Measurements from ENCODE around the gene LRCH4. TPM values are rescaled to one million over a fixed set of nuclear protein-coding genes. Genes with fewer than 3 reads are reported as not detected.

Gene LRCH4
- total RNA-seq, 1 experiment from 2014 or later = 66.4 TPM

DNA sequence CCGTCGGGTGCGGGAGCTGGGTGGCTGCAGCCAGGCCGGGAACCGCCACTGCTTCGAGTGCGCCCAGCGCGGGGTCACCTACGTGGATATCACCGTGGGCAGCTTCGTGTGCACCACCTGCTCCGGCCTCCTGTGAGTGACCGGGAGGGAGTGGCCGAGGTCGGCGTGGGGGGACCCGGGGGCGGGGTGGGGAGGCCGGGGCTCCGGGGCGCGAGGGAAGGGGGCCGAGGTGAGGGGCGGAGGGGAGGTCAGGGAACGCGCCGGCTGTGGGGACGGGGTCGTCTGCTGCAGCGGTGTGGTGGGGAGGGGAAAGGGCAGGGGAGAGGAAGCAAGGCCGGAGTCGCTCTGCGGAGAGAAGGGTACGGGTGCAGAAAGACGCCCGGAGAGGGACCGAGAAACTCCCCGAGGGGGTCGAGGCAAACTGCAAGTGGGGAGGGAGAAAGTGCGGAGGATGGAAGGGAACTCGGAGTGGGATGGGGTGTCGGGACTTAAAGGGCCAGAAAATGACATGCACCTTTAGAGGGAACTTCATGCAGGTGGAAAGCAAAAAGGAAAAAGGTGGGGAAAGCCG is 46.4 kb downstream of the LRCH4 start:
- no peaks in the 10 kb centered on the region for H3K27me3 ChIP-seq (ENCODE audit: control insufficient read depth, insufficient read depth, low read length)
- H3K4me1 ChIP-seq (ENCODE audit: control insufficient read depth, insufficient read depth, low read length) = peaks cover 26% of the 10 kb centered on the region
- in situ Hi-C loops (cut with HindIII; ENCODE audit: low pct_unique_long_range_greater_than_20kb, low sequenced_read_pairs) (no loop called here), intact Hi-C loops (cut with micrococcal nuclease; ENCODE audit: unreplicated experiment) (no loop called here)
- peak overlapping the region; percentile 37 for H3K27ac ChIP-seq (ENCODE audit: low read length)
- peak overlapping the region; percentile 70 to 71 for H3K4me3 ChIP-seq (ENCODE audit: low read depth in 2 of 2, low read length in 2 of 2)
- DNase-seq (ENCODE audit: low read depth, low spot score) (no peak), ATAC-seq (no peak)
- no peaks in the 10 kb centered on the region for H3K9me3 ChIP-seq (ENCODE audit: control insufficient read depth, insufficient read depth, low read depth, low read length)
- TF ChIP-seq REST (IDR thresholded peaks at IDR 0.05; ENCODE audit: insufficient read depth in 1 of 2, low read depth in 2 of 2, low read length in 1 of 2) = no peak
- TF ChIP-seq POLR2AphosphoS5 (IDR thresholded peaks at IDR 0.05; ENCODE audit: low read depth, low read length) = no peak
- no peak for TF ChIP-seq CTCF (IDR thresholded peaks at IDR 0.05)
- TF ChIP-seq TCF7L2 (IDR thresholded peaks at IDR 0.05; ENCODE audit: low read depth, low read length) = no peak
- 0 out of 2 replicates have a peak, but pooled peaks have one; percentile 38 for TF ChIP-seq SIN3A (IDR thresholded peaks at IDR 0.05; ENCODE audit: borderline replicate concordance, insufficient read depth, low read depth, low read length)
- POLR2A ChIA-PET = interaction anchor here (0.6 to 0.7 kb wide), 4 partner anchors 46 to 254 kb away, joined by 3 to 14 read pairs (median 9); no protein-coding TSS in a partner anchor
- CTCF ChIA-PET = interaction anchor here (0.5 to 0.6 kb wide), 2 partner anchors 62 to 152 kb away, joined by 3 read pairs; no protein-coding TSS in a partner anchor
- no TSS peak for BruUV-seq (replicated peaks)
- no peaks in the 10 kb centered on the region for H3K36me3 ChIP-seq (ENCODE audit: control insufficient read depth, insufficient read depth, low read length)

- ChIA-PET POLR2A (interaction anchor here (0.5 to 0.7 kb wide), 3 partner anchors 18 to 89 kb away, joined by 3 to 10 read pairs (median 3); no protein-coding TSS in a partner anchor), CTCF (interaction anchor here (0.5 to 1.6 kb wide), 2 partner anchors 21 to 153 kb away, joined by 3 to 5 read pairs; no protein-coding TSS in a partner anchor)
- DNase-seq (ENCODE audit: low read depth, low spot score) (peak; percentile 99), ATAC-seq (peak; percentile 99)
- no peak for TF ChIP-seq POLR2AphosphoS5 (IDR thresholded peaks at IDR 0.05; ENCODE audit: low read depth, low read length)
- peak; percentile 98 for TF ChIP-seq TCF7L2 (IDR thresholded peaks at IDR 0.05; ENCODE audit: low read depth, low read length)
- TF ChIP-seq SIN3A (IDR thresholded peaks at IDR 0.05; ENCODE audit: borderline replicate concordance, insufficient read depth, low read depth, low read length) = peak; percentile 100
- no peak for TF ChIP-seq CTCF (IDR thresholded peaks at IDR 0.05)
- TF ChIP-seq REST (IDR thresholded peaks at IDR 0.05; ENCODE audit: insufficient read depth in 1 of 2, low read depth in 2 of 2, low read length in 1 of 2) = no peak
- intact Hi-C loops (cut with micrococcal nuclease; ENCODE audit: unreplicated experiment) (no loop called here), in situ Hi-C loops (cut with HindIII; ENCODE audit: low pct_unique_long_range_greater_than_20kb, low sequenced_read_pairs) (no loop called here)
- Histone ChIP-seq H3K4me1 (ENCODE audit: control insufficient read depth, insufficient read depth, low read length) (peaks cover 20% of the 10 kb centered on the region), H3K27ac (ENCODE audit: low read length) (peak within 1 kb of the TSS; percentile 72), H3K9me3 (ENCODE audit: control insufficient read depth, insufficient read depth, low read depth, low read length) (no peaks in the 10 kb centered on the region), H3K36me3 (ENCODE audit: control insufficient read depth, insufficient read depth, low read length) (no peaks in the 10 kb centered on the region), H3K4me3 (ENCODE audit: low read depth in 2 of 2, low read length in 2 of 2) (peak within 1 kb of the TSS; percentile 70 to 71), H3K27me3 (ENCODE audit: control insufficient read depth, insufficient read depth, low read length) (no peaks in the 10 kb centered on the region)
- no TSS peak for BruUV-seq (replicated peaks)
Observed at GRCh38 chr7:100538654-100539435, 47.1 kb downstream of the LRCH4 start, which contains the start of gene AGFG2. TSS of gene AGFG2 (plus strand) at chr7:100539203. CDS start at chr7:100539347, 144 bp downstream.
